ENCODE results near the gene CCDC12.

CCDC12 gene

DNA sequence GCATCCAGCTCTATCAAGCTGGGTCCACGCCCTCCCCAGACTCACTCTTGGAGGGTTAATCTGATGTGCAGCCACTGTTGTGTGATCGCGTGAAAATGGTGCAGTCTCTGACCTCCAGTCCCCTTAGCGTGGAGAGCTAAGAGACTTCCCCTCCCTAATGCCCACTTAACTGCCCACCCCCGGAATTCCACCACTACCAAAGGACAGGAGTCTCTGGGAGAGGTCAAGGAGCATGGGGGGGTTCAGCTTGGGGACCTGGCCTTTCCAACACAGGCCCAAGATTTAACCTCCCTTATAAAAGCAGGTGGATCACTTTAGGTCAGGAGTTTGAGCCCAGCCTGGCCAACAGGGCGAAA is 48.8 kb downstream of the CCDC12 start:
- TF ChIP-seq, protein P1, sequence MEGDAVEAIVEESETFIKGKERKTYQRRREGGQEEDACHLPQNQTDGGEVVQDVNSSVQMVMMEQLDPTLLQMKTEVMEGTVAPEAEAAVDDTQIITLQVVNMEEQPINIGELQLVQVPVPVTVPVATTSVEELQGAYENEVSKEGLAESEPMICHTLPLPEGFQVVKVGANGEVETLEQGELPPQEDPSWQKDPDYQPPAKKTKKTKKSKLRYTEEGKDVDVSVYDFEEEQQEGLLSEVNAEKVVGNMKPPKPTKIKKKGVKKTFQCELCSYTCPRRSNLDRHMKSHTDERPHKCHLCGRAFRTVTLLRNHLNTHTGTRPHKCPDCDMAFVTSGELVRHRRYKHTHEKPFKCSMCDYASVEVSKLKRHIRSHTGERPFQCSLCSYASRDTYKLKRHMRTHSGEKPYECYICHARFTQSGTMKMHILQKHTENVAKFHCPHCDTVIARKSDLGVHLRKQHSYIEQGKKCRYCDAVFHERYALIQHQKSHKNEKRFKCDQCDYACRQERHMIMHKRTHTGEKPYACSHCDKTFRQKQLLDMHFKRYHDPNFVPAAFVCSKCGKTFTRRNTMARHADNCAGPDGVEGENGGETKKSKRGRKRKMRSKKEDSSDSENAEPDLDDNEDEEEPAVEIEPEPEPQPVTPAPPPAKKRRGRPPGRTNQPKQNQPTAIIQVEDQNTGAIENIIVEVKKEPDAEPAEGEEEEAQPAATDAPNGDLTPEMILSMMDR (IDR thresholded peaks at IDR 0.05; ENCODE audit: low read depth, low read length, missing control alignments): no peak
- no peak for DNase-seq (ENCODE audit: low read depth)
- no peak overlapping the region; the same call in 1 of the 2 replicates for H3K4me3 ChIP-seq (ENCODE audit: low read depth, low read length)

DNA sequence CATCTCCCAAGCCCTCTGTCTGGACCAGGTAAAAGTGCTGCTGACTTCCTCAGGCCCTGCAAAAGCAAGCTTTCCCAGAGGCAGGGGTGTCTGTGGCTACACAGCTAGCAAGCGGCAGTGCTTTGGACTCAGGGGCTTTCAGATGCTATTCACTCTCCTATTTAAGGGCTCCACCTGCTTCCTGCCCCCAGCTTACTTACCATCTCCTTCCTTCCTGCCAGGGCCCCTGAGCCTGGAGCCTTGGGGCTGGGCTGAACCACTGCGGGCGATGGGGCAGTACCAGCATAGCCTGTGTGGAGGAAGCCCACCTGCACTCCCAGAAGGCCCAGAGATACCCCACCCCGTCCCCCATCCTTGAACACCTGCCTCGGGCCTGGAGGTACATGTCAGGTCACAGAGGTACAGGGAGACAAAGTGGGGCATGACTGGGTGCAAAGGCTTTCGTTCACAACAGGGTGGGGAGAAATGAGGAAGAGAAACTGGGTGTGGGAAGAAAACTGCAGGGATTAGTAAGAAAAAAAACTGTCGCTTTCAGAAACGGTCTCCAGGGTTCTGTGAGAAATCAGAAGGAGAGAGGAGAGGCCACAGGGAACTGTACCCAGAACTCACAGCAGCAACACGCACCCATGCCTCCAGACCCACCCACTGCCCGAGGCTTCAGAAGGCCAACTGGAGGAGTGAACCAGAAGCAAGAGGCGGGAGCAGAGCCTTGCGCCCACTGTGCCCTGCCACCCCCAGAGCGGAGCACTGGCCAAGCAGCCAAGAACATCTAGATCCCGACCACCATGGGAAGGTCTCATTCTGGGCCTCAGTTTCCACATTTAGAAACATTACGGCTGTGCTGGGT is 49.5 kb downstream of the CCDC12 start:
- TF ChIP-seq, protein P1 (IDR thresholded peaks at IDR 0.05; ENCODE audit: low read depth, low read length, missing control alignments): no peak
- peak overlapping the region; percentile 39 for H3K4me3 ChIP-seq (ENCODE audit: low read depth, low read length)
- peak; percentile 95 for DNase-seq (ENCODE audit: low read depth)

DNA sequence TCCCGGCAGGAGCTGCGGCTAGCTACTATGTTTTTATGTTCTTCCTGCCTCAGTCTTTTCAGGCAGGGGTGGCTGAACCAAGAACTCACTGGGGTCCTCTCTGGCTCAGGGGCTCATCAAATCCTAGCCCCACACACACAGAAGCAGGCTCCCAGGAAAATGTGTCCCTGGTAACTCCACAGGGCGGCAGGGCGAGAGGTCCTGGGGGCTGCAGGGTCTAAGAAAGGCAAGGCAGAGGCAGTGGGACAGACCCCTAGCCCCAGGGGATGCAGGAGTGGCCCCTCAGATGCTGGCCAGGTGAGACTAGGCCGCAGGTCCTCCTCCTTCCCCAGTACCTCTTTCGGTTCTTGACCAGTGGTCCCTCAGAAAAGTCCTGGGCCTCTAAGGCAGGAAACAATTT is 50.1 kb downstream of the CCDC12 start:
- TF ChIP-seq, protein P1 (IDR thresholded peaks at IDR 0.05; ENCODE audit: low read depth, low read length, missing control alignments): no peak
- peak overlapping the region; percentile 39 for H3K4me3 ChIP-seq (ENCODE audit: low read depth, low read length)
- no peak for DNase-seq (ENCODE audit: low read depth)

DNA sequence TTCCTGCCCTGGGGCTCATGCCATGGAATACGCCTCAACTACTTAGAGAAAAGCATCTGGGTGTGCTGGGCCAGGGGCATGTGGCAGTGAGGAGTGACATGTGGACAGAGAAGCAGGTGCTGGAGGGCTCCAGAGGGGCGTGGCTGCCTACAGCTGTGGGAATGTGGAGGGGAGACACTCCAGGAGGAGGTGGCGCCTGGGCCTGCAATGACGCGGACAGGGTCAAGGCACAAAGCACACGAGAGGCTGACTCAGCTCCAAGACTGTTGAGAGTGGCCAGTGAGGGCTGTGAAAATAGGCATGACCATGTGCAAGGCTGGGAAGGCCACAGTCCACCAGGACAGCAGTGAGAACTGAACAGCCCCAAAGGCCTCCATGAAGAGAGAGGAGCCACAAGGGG is 50.5 kb downstream of the CCDC12 start:
- TF ChIP-seq, protein P1 (IDR thresholded peaks at IDR 0.05; ENCODE audit: low read depth, low read length, missing control alignments): no peak
- H3K4me3 ChIP-seq (ENCODE audit: low read depth, low read length): peak overlapping the region; percentile 39
- no peak for DNase-seq (ENCODE audit: low read depth)

DNA sequence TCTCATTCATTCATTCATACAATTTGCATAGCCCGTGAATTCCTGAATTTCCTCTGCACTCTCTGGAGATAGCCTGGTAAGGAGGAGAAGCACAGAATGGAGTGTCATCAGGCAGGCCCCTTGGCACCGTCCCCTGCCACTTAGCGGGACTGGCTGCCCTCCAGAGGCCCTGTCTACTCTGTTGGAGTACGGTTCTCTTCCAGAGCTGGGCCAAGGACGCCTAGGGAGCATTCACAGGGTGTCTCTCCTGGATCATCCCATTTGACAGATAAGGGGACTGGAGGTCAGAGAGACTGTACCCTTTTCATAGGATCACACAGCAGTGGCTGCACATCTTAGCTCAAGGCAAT is 51.0 kb downstream of the CCDC12 start:
- TF ChIP-seq, protein P1 (IDR thresholded peaks at IDR 0.05; ENCODE audit: low read depth, low read length, missing control alignments): no peak
- no peak for DNase-seq (ENCODE audit: low read depth)
- no peak overlapping the region for H3K4me3 ChIP-seq (ENCODE audit: low read depth, low read length)

DNA sequence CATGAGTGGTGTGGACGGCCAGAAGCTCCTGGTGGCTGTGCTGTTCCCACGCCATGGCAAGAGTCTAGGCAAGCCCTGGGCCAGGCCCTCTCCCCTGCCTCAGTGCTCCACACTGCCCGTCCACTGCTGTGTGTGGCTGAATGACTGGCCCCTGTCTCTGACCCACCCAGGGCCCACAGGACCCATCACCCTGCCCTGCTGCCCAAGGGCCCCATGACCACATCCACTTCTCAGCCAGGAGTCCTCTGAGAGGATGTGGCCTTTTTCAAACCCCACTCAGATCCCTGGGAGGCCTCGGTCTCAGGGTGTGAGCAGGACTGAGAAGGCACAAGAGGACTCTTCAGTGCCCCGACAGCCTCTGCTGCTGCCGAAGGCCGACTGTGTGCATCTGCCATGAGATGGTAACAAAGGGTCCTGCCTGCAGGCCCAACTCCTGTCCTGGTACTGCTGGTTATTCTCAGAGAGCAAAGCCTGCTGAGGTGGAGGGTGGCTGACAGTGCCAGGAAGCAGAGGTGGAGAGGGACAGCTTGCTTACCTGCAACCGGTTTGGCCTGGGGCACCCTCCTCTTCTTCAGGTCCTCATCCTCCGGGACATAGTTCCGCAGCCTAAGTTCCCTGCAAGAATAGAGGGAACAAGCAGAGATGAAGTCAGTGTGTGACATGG is 51.5 kb downstream of the CCDC12 start:
- TF ChIP-seq, protein P1 (IDR thresholded peaks at IDR 0.05; ENCODE audit: low read depth, low read length, missing control alignments): no peak
- DNase-seq (ENCODE audit: low read depth): no peak
- no peak overlapping the region for H3K4me3 ChIP-seq (ENCODE audit: low read depth, low read length)
